HepG2 (cell line): Measurements from ENCODE around the gene IFNE. TPM values are rescaled to one million over a fixed set of nuclear protein-coding genes. Genes with fewer than 3 reads are reported as not detected.

Experiments used
- ATAC-seq: fragments of 200-7000 bp; cut with Tn5 transposase; 3 replicates; pipeline ENCODE4 v1.9.1; 2020; ENCODE audit warnings: mild to moderate bottlenecking, moderate library complexity
- BruUV-seq: library from RNA; stranded (reverse); fragments of 400-500 nt; replicated peaks from 2 replicates; lab custom pipeline; 2021; lab: Mats Ljungman, UMichigan
- CTCF ChIA-PET: fragments of 300-600 bp; formaldehyde crosslinking; extraction: SDS; loops from one replicate; lab custom pipeline; 2021; ENCODE audit warnings: low total read pairs, inconsistent platforms, low intra/inter-chr PET ratio; lab: Yijun Ruan, JAX
- POLR2A ChIA-PET: fragments of 350-600 bp; sonication (Branson Sonifier 250); formaldehyde crosslinking; loops from one replicate; lab custom pipeline; 2020; ENCODE audit warnings: antibody characterized with exemption, inconsistent platforms; lab: Yijun Ruan, JAX
- DNase-seq: peaks from one replicate; pipeline ENCODE4 v3.0.0-alpha.2; 2015; ENCODE audit warnings: low spot score
- FAIRE-seq: peaks from 3 replicates; lab custom pipeline; 2011; peaks lifted over from hg19 to GRCh38; lab: Jason Lieb, UNC
- H2AFZ ChIP-seq: one replicate; pipeline ENCODE4 v1.6.1; 2011; ENCODE audit warnings: low read length, inconsistent platforms
- H3K27ac ChIP-seq: fragments of 300-600 bp; 3 replicates; pipeline ENCODE4 v1.8.0; 2011; ENCODE audit warnings: mixed run types, mild to moderate bottlenecking, mixed read lengths, low read length, inconsistent platforms; ENCODE audit not compliant: insufficient read depth; ENCODE audit errors: extremely low read length
- H3K27me3 ChIP-seq, 2 experiments: fragments of 200-600 bp in 1 of 2; 2 replicates in 1 of 2; 3 replicates in 1 of 2; pipeline versions ENCODE4 v1.6.0 to v1.8.0; 2011; ENCODE audit warnings: low read length in 2 of 2, mild to moderate bottlenecking in 2 of 2, moderate library complexity in 2 of 2, inconsistent platforms in 1 of 2; ENCODE audit not compliant: insufficient read depth in 2 of 2, control insufficient read depth in 1 of 2
- H3K36me3 ChIP-seq, 2 experiments: fragments of 200-600 bp in 1 of 2; replicated peaks in 1 of 2; 2 replicates in 1 of 2; 3 replicates in 1 of 2; pipeline versions ENCODE4 v1.5.1 to v1.8.0; 2011; ENCODE audit warnings: low read length in 2 of 2, inconsistent platforms in 1 of 2; ENCODE audit not compliant: insufficient read depth in 2 of 2, control insufficient read depth in 1 of 2
- H3K4me1 ChIP-seq: 2 replicates; pipeline ENCODE4 v1.5.1; 2012; ENCODE audit warnings: low read length, inconsistent platforms; ENCODE audit not compliant: insufficient read depth
- H3K4me2 ChIP-seq: 2 replicates; pipeline ENCODE4 v1.6.0; 2011; ENCODE audit warnings: low read depth, low read length, inconsistent platforms
- H3K4me3 ChIP-seq, 3 experiments: fragments of 200-600 bp in 1 of 3; sonication (generic), shearing (Covaris generic) in 1 of 3; replicated peaks in 1 of 3; 2 replicates each; pipeline ENCODE4 v1.5.1; 2011 to 2016; ENCODE audit warnings: low read length in 3 of 3, inconsistent platforms in 2 of 3, low read depth in 2 of 3, mild to moderate bottlenecking in 2 of 3, control low read depth in 1 of 3, mixed read lengths in 1 of 3; ENCODE audit not compliant: insufficient read depth in 1 of 3
- H3K79me2 ChIP-seq: one replicate; pipeline ENCODE4 v1.6.1; 2011; ENCODE audit warnings: low read length, inconsistent platforms; ENCODE audit not compliant: insufficient read depth
- H3K9ac ChIP-seq: 2 replicates; pipeline ENCODE4 v1.6.0; 2011; ENCODE audit warnings: mild to moderate bottlenecking, low read depth, low read length, inconsistent platforms; ENCODE audit not compliant: insufficient read depth
- H3K9me3 ChIP-seq: 2 replicates; pipeline ENCODE4 v1.5.1; 2012; ENCODE audit warnings: mild to moderate bottlenecking, low read length
- H4K20me1 ChIP-seq: 2 replicates; pipeline ENCODE4 v1.6.0; 2011; ENCODE audit warnings: inconsistent platforms, mild to moderate bottlenecking, low read length, moderate library complexity; ENCODE audit not compliant: insufficient read depth
- BCL6 ChIP-seq: IDR thresholded peaks from 2 replicates; pipeline ENCODE4 v1.6.1; 2016; ENCODE audit warnings: missing genetic modification reagents, missing compliant biosample characterization
- HOXA7 ChIP-seq: sonication (generic); formaldehyde crosslinking; IDR thresholded peaks from 2 replicates; pipeline ENCODE4 v1.8.1; 2022; ENCODE audit warnings: mild to moderate bottlenecking, missing genetic modification reagents, moderate library complexity
- MTF2 ChIP-seq: sonication (generic); formaldehyde crosslinking; IDR thresholded peaks from 2 replicates; pipeline ENCODE4 v1.5.0; 2020; ENCODE audit warnings: missing genetic modification reagents, borderline replicate concordance
- SMC3 ChIP-seq: IDR thresholded peaks from 2 replicates; pipeline ENCODE4 v1.6.1; 2011; ENCODE audit warnings: low read length, improper control_type of control experiment
- STAG1 ChIP-seq: sonication (generic); formaldehyde crosslinking; IDR thresholded peaks from 2 replicates; pipeline ENCODE4 v1.4.0; 2020; ENCODE audit warnings: missing genetic modification reagents
- TEAD3 ChIP-seq: optimal IDR thresholded peaks from 2 replicates; pipeline ENCODE3; 2016; ENCODE audit warnings: borderline replicate concordance
- ZNF121 ChIP-seq: sonication (generic); formaldehyde crosslinking; IDR thresholded peaks from 2 replicates; pipeline ENCODE4 v1.5.0; 2020; ENCODE audit warnings: mild to moderate bottlenecking, missing genetic modification reagents
- in situ Hi-C: cut with HindIII; loops from 2 replicates; pipeline ENCODE4 v1.10.0; 2017; ENCODE audit warnings: low pct_unique_long_range_greater_than_20kb; ENCODE audit not compliant: extremely low pct_ligation_motif_present
- intact Hi-C: fragments of 100-400 bp; cut with micrococcal nuclease; formaldehyde crosslinking; loops from one replicate; pipeline ENCODE4 v1.10.0; 2022; ENCODE audit not compliant: unreplicated experiment
- polyA plus RNA-seq, 8 experiments: library from polyadenylated mRNA; depleted of rRNA in 3 of 8; stranded (reverse) in 7 of 8; unstranded in 1 of 8; fragments of >200 nt; fragmentation: Illumina TruSeq in 4 of 8; extraction: Trizol in 4 of 8; gene quantifications; 2 replicates each; pipeline versions ENCODE4 v1.2.1 to v1.2.3, GENCODE V29; 2011 to 2016; ENCODE audit warnings: low read depth in 4 of 8, missing spikeins in 1 of 8, mixed read lengths in 1 of 8; ENCODE audit not compliant: insufficient read depth in 1 of 8
- total RNA-seq, 5 experiments: library from RNA; depleted of rRNA; stranded (reverse); fragments of >200 nt; fragmentation: Illumina TruSeq; extraction: Trizol; gene quantifications; 2 replicates each; pipeline ENCODE4 v1.2.3, GENCODE V29; 2016; ENCODE audit warnings: low read depth in 1 of 5
- TF ChIP-seq, protein P1 (sequence below): sonication (generic); formaldehyde crosslinking; IDR thresholded peaks from 2 replicates; pipeline ENCODE4 v1.4.0; 2020; ENCODE audit warnings: missing genetic modification reagents, mild to moderate bottlenecking, borderline replicate concordance
- TF ChIP-seq, protein P2 (sequence below): sonication (generic); formaldehyde crosslinking; IDR thresholded peaks from 2 replicates; pipeline ENCODE4 v1.5.0; 2020; ENCODE audit warnings: mild to moderate bottlenecking, missing genetic modification reagents, moderate library complexity

Gene IFNE
- total and polyA plus RNA-seq, 2 of the 13 experiments (the other 11 are each of a cell fraction or from before 2014, with no cell fraction given), result not detected

DNA sequence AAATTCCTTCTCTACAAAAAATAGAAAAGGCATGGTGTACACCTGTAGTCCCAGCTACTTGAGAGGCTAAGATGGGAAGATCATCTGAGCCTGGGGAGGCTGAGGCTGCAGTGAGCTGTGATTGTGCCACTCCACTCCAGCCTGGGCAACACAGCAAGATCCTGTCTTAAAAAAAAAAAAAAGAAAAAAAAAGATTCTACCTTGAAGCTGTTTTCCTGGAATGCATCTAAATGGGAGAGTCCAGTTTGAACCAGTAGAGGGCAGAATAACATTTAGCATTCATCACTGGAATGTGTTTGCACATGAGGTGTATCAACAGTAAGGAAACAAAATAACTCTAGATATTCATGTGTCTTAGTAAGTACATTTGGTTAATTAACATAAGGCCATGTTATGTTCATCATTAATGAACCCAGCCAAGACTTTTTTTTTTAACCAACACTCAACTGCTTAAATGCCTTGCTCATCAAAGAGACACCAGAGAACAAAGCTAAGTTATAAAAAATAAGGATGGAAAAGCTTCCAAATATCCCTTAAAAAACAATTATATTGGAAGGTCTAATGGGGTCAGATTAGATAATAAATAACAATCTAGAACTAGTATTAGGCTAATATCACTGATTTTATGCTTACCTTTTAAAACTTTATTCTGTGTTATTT is 16.1 kb downstream of the IFNE start:
- Histone ChIP-seq H3K36me3 (no peaks in the 10 kb centered on the region), H3K9ac (no peak overlapping the region), H3K27me3 (no peaks in the 10 kb centered on the region), H2AFZ (no peak overlapping the region), H3K27ac (no peak overlapping the region), H3K4me1 (peaks cover 5% of the 10 kb centered on the region; the same call in 1 of the 2 replicates), H3K79me2 (no peaks in the 10 kb centered on the region), H3K4me2 (no peak overlapping the region), H3K4me3 (no peak overlapping the region), H4K20me1 (no peaks in the 10 kb centered on the region), H3K9me3 (no peaks in the 10 kb centered on the region)
- CTCF ChIA-PET, result interaction anchor here (0.6 to 3.8 kb wide), 2 partner anchors 11 to 323 kb away, joined by 3 to 35 read pairs; no protein-coding TSS in a partner anchor
- FAIRE-seq (peak; percentile 12), ATAC-seq (peak; percentile 84), DNase-seq (peak; percentile 55)
- in situ Hi-C loops (loop anchor here (10.0 kb wide), 1 partner anchor 329 kb away; no protein-coding TSS in a partner anchor), intact Hi-C loops (loop anchor here (1.0 kb wide), 1 partner anchor 323 kb away; no protein-coding TSS in a partner anchor)
- no TSS peak for BruUV-seq
- POLR2A ChIA-PET, result no interaction called here
- peak; percentile 74 for TF ChIP-seq BCL6 (CRISPR knock-in tag)
- TF ChIP-seq MTF2, result no peak
- peak; percentile 58 for TF ChIP-seq STAG1 (CRISPR knock-in tag)
- TF ChIP-seq ZNF121, result peak; percentile 88
- TF ChIP-seq HOXA7, result no peak
- peak; percentile 38; the same call in 1 of the 2 replicates for TF ChIP-seq SMC3
- TF ChIP-seq TEAD3 (CRISPR knock-in tag), result peak; percentile 71
- TF ChIP-seq, protein P1, sequence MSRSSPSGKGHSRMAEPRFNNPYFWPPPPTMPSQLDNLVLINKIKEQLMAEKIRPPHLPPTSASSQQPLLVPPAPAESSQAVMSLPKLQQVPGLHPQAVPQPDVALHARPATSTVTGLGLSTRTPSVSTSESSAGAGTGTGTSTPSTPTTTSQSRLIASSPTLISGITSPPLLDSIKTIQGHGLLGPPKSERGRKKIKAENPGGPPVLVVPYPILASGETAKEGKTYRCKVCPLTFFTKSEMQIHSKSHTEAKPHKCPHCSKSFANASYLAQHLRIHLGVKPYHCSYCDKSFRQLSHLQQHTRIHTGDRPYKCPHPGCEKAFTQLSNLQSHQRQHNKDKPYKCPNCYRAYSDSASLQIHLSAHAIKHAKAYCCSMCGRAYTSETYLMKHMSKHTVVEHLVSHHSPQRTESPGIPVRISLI, result peak; percentile 73; the same call in 1 of the 2 replicates
- TF ChIP-seq, protein P2, sequence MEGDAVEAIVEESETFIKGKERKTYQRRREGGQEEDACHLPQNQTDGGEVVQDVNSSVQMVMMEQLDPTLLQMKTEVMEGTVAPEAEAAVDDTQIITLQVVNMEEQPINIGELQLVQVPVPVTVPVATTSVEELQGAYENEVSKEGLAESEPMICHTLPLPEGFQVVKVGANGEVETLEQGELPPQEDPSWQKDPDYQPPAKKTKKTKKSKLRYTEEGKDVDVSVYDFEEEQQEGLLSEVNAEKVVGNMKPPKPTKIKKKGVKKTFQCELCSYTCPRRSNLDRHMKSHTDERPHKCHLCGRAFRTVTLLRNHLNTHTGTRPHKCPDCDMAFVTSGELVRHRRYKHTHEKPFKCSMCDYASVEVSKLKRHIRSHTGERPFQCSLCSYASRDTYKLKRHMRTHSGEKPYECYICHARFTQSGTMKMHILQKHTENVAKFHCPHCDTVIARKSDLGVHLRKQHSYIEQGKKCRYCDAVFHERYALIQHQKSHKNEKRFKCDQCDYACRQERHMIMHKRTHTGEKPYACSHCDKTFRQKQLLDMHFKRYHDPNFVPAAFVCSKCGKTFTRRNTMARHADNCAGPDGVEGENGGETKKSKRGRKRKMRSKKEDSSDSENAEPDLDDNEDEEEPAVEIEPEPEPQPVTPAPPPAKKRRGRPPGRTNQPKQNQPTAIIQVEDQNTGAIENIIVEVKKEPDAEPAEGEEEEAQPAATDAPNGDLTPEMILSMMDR (CRISPR knock-in tag), result peak; percentile 64
